NCI-H128 (cell line): Measurements from ENCODE around the gene UPF3B.
"Not testable (repeated sequence)": the region's sequence is repeated elsewhere in the genome, so short reads cannot be mapped to it uniquely, and the experiment has no call there.

Experiments
- DNase-seq: peaks from one replicate; lab custom pipeline; 2025; ENCODE audit not compliant: unreplicated experiment; lab: John Stamatoyannopoulos, UW

Gene UPF3B

DNA sequence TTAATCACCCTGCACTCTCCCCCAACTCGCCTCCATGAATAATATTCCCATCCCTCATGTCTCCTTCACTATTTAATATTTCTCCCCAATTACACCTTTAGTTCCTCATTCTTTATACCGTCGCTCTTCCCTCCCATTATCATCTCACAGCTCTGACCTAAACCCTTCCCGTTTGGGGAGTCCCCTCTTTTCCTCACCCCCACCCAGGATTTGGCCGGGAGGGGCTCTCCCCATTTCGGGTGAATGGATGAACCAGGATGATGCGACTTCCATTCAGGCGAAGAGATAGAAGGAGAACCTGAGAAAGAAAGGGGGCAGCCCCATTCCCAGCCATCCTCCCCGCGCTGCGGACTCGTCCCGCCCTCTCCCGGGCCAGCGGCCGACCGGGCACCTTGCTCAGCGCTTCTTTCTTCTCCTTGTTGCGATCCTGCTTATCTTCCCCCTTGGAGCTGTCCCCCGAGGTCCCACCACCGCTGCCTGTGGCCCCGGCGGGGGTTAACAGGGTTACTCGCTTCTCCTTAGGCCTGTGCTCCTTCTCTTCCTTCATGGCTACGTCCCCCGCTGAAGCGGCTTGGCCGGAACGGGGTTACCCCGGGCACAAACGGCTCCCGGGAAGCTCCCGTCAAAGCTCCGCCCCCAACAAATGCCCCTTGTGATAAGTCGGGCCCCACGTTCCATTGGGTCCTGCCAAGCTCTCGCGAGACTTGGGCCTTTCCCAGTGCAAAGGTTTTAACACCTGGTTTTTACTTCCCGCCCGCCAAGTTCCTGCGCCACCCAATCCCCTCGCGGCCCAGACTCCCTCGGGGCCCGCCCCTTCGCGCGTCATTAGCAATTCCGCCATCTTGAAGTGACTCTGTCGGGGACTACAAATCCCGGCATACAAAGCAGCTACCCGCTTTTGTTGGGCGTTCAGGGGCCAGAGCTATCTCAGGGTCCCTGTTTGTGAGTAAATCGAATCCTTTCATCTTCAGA lies at the start of gene UPF3B:
TSS of gene UPF3B (minus strand) at position 582 of the 972 bp plus-strand sequence. CDS start at position 547, 35 bp downstream.
- DNase-seq = peak; percentile 96

GRCh38 chrX:119900976-119901375 lies 48.2 kb upstream of the UPF3B start:
- DNase-seq = no peak

- no peak for DNase-seq
Measured at GRCh38 chrX:119899125-119899524, 46.4 kb upstream of the UPF3B start.

DNA sequence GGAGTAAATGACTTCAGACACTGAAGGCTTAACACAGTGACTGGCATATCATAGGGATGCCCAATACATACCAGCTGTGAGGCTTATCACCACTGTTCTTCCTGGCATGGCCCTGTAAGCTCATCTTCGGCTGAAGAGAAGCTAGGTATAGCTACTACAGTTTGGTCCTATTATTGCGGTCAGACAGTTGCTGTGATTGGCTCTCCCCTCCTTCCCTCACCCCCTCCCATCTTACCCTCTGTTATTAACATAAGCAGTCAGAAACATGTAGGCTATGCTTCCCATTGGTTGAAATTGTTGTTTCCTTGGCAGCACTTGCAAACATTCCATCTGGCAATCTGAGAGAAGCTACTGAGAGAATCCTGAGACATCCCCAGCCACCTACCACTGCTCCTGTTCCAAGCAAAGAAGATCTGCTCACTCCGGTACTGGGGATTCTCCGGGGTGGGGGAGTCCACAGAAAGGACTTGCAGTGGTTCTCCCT lies 43.1 kb upstream of the UPF3B start, which contains the start of gene AKAP14:
TSS of gene AKAP14 (plus strand) at position 51 of the 484 bp plus-strand sequence. CDS start 7,331 bp downstream, outside the sequence.
- no peak for DNase-seq

GRCh38 chrX:119891961-119892692 lies 39.4 kb upstream of the UPF3B start:
- DNase-seq = not testable (repeated sequence)

DNA sequence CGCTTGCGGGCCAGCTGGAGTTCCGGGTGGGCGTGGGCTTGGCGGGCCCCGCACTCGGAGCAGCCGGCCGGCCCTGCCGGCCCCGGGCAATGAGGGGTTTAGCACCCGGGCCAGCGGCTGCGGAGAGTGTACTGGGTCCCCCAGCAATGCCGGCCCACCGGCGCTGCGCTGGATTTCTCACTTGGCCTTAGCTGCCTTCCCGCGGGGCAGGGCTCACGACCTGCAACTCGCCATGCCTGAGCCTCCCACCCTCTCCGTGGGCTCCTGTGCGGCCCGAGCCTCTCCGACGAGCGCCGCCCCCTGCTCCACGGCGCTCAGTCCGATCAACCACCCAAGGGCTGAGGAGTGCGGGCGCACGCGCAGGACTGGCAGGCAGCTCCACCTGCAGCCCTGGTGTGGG lies 37.9 kb upstream of the UPF3B start:
- DNase-seq = not testable (repeated sequence)

GRCh38 chrX:119887721-119888425 lies 35.1 kb upstream of the UPF3B start:
- DNase-seq = peak; percentile 10

GRCh38 chrX:119885554-119886428 lies 33.0 kb upstream of the UPF3B start:
- DNase-seq = no peak

DNA sequence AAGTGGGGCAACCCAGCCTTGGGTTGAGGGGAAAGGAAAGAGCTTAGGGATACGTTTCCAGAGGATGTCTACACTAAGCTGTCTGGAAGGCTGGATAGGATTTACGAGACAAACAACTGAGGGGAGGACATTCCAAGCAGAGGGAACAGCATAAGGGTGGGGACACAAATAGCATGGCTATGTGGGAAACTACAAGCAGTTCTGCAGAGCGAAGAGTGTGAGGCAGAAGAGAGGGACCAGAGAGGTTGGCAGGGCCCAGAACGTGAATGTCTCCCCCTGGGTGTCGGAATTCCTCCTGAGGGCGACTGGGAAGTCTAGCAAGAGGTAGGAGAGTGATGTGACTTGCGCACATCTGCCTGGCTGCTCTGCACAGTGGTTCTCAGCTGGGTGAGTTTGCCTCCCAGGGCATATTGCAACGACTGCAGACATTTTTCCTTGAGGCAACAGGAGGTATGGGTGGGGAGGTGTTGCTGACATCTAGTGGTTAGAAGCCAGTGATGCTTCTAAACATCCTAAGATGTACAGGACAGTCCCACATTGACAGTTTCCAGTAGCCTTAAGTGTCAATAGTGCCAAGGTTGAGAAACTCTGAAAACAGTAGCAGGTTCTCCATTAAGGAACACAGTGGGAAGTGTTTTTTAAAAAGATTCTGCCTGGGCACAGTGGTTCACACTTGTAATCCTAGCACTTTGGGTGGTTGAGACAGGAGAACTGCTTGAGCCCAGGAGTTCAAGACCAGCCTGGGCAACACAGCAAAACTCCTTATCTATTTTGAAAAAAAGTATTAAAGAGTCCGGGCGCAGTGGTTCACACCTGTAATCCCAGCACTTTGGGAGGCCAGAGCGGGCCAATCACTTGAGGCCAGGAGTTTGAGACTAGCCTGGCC lies 28.0 kb upstream of the UPF3B start:
- no peak for DNase-seq

- no peak for DNase-seq
Measured at GRCh38 chrX:119880076-119880475, 27.3 kb upstream of the UPF3B start.

- no peak for DNase-seq
Measured at GRCh38 chrX:119878740-119879139, 26.0 kb upstream of the UPF3B start.

GRCh38 chrX:119871599-119872395 lies 19.0 kb upstream of the UPF3B start, which contains the start of the genes NDUFA1 and RNF113A:
NDUFA1 (plus strand) TSS chrX:119871832; CDS start chrX:119871912, 80 bp downstream.
RNF113A (minus strand) TSS chrX:119871733; CDS start chrX:119871613, 120 bp downstream.
- DNase-seq = peak; percentile 77

DNA sequence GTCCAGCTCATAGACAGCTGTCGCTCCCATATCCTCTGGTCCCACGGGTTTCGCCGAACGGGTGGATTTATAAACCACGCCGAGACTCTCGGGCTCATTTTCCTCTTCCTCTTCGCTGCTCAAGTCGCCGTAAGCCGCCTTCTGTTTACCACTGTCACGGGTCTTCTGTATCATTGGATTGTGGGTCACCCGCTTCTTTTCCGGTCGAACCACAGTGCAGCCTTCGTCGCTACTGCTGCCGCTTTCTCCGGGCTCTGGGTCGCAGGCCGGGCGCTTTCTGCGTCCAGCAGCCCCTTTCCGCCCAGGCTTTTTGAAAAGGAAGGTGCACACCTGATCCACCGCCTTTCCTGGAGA lies 18.5 kb upstream of the UPF3B start:
- no peak for DNase-seq

DNA sequence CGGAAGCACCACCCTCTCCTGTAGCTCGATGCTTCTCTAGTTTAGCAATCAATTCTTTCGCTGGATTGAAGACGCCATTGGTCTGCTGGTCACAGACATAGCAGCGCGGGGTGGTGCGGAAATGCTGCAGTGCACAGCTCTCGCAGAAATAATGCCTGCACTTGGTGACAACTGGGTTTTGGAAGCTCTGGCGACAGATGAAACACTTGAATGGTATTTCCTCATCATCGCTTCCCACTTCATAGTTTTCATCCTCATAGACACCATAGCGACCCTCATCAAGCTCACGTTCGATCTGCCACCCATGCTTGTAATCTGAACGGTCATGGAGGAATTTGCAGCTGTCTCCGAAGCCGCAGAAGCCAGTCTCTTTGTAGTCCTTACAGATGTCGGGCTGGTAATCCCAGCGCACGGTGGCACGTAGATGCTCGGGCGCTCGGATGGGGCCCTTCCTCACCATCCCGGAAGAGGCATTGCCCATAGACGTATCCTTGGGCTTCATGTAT lies 17.9 kb upstream of the UPF3B start:
- DNase-seq = no peak

GRCh38 chrX:119853444-119853843 lies 681 bp upstream of the UPF3B start:
- no peak for DNase-seq

DNA sequence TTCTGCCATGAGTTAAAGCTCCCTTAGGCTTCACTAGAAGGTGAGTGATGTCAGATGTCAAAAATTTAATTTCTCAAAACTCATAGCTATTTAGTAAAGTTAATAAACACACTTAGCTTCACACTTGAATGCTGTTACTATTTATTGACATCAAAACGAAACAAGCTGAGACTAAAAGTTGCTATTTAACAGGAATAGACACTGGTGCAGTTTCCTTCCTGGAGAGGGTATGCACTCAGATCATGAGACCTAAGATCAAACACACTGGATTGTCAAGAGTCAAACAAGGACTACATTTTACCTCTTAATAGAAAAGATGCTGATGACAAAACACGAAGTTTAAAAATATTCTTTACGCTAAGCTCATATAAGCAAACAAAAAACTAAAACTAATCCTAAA lies 18.9 kb downstream of the UPF3B start:
- DNase-seq = no peak

- DNase-seq = no peak
Measured at GRCh38 chrX:119828446-119828845, 24.3 kb downstream of the UPF3B start.

- no peak for DNase-seq
Measured at GRCh38 chrX:119826399-119826959, 26.3 kb downstream of the UPF3B start.
